Type B pancreatic cell (in vitro differentiated cells): ENCODE measurements around the gene STK33. TPM values are rescaled to one million over a fixed set of nuclear protein-coding genes. Genes with fewer than 3 reads are reported as not detected.

ENCODE experiments used
- DNase-seq: peaks from one replicate; pipeline ENCODE4 v3.0.0; 2021; ENCODE audit warnings: mixed read lengths; ENCODE audit not compliant: unreplicated experiment; ENCODE audit errors: extremely low spot score
- H3K27ac Mint-ChIP-seq: 2 replicates; pipeline ENCODE4 v1.8.0; 2021; ENCODE audit warnings: mild to moderate bottlenecking, mixed read lengths
- H3K27me3 Mint-ChIP-seq: 2 replicates; pipeline ENCODE4 v1.8.0; 2021; ENCODE audit warnings: mixed read lengths
- H3K36me3 Mint-ChIP-seq: 2 replicates; pipeline ENCODE4 v1.8.0; 2021; ENCODE audit warnings: mixed read lengths
- H3K4me1 Mint-ChIP-seq: one replicate; pipeline ENCODE4 v1.8.0; 2021; ENCODE audit warnings: mixed read lengths; ENCODE audit not compliant: unreplicated experiment
- H3K4me3 Mint-ChIP-seq: 2 replicates; pipeline ENCODE4 v1.8.0; 2021; ENCODE audit warnings: mild to moderate bottlenecking, mixed read lengths
- H3K9me3 Mint-ChIP-seq: 2 replicates; pipeline ENCODE4 v1.8.0; 2021; ENCODE audit warnings: mixed read lengths
- total RNA-seq: library from RNA; stranded (reverse); gene quantifications from 2 replicates; pipeline ENCODE4 v1.2.1, GENCODE V29; 2021; ENCODE audit warnings: low replicate concordance
- TF ChIP-seq, protein P1 (sequence below): fragments of 200-600 bp; sonication (generic); conservative IDR thresholded peaks from 2 replicates; pipeline ENCODE4 v1.5.0; 2021; ENCODE audit warnings: antibody characterized with exemption, mild to moderate bottlenecking

The STK33 gene
- total RNA-seq, 1 donor from 2014 or later: 20.3 TPM

DNA sequence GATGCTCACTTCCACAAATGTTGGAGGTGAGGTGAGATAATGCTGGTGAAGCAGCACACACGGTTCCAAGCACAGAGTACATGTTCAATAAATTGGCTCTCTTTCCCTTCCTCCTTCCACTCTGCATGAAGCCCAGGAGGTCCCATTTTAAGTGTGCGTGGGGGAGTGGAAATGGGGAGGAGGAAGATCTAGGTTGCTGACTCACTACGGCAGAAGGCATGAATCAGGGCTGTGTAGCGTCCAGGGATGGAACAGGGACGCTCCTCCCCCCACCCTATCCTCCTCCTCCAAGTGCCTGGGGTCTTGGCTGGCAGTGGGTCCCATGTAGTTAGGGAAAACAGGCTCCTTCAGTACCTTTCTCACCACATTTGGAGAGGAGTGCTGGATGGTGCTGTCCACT lies 44.3 kb upstream of the STK33 start:
- Mint-ChIP-seq H3K27me3 (no peaks in the 10 kb centered on the region), H3K9me3 (peaks cover 6% of the 10 kb centered on the region), H3K27ac (no peak overlapping the region), H3K4me1 (peaks cover 7% of the 10 kb centered on the region), H3K36me3 (peaks cover 25% of the 10 kb centered on the region), H3K4me3 (no peak overlapping the region)
- TF ChIP-seq, protein P1, sequence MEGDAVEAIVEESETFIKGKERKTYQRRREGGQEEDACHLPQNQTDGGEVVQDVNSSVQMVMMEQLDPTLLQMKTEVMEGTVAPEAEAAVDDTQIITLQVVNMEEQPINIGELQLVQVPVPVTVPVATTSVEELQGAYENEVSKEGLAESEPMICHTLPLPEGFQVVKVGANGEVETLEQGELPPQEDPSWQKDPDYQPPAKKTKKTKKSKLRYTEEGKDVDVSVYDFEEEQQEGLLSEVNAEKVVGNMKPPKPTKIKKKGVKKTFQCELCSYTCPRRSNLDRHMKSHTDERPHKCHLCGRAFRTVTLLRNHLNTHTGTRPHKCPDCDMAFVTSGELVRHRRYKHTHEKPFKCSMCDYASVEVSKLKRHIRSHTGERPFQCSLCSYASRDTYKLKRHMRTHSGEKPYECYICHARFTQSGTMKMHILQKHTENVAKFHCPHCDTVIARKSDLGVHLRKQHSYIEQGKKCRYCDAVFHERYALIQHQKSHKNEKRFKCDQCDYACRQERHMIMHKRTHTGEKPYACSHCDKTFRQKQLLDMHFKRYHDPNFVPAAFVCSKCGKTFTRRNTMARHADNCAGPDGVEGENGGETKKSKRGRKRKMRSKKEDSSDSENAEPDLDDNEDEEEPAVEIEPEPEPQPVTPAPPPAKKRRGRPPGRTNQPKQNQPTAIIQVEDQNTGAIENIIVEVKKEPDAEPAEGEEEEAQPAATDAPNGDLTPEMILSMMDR: no peak
- no peak for DNase-seq

DNA sequence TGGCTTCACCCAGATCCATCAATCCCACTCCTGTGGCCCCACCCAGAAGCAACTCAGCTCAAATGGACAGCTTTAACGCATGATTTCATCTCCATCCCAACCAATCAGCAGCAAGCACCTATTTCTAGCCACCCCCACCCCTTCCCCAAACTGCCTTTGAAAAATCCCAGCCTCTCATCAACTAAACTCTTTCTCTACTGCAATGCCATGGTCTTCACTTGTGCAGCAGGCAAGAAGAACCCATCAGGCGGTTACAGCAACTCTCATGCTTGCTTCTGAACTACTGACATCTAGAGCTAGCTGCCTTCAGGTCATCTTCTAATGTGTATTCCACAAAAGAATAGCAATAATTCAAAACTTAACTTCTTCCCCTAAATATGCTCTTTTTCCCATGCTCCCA lies 42.1 kb upstream of the STK33 start:
- H3K9me3 Mint-ChIP-seq: peaks cover 6% of the 10 kb centered on the region
- TF ChIP-seq, protein P1: no peak
- H3K4me3 Mint-ChIP-seq: no peak overlapping the region
- DNase-seq: no peak
- H3K36me3 Mint-ChIP-seq: peaks cover 26% of the 10 kb centered on the region
- H3K4me1 Mint-ChIP-seq: peaks cover 5% of the 10 kb centered on the region
- H3K27ac Mint-ChIP-seq: no peak overlapping the region
- no peaks in the 10 kb centered on the region for H3K27me3 Mint-ChIP-seq

DNA sequence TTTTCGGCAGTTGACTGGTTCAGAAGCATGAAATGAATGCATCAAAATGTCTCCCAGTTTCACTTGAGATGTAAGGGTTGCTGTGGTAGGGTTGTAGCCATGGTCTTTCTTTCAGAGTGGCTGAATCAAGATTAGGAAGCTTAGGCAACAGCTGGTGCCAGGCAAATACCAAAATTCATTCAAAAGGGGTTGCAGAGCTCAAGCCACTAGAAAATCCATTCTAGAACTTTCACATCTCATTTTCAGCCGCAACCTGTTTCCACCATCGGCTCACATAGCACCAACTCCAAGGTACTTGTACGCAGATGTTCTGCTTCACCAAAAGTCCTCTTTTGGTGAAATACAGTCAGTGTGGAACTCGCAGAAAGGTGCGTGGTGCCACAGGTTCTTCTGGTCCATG lies 40.5 kb upstream of the STK33 start:
- H3K36me3 Mint-ChIP-seq: peaks cover 30% of the 10 kb centered on the region
- H3K27me3 Mint-ChIP-seq: no peaks in the 10 kb centered on the region
- H3K27ac Mint-ChIP-seq: no peak overlapping the region
- peaks cover 10% of the 10 kb centered on the region for H3K4me1 Mint-ChIP-seq
- peaks cover 6% of the 10 kb centered on the region for H3K9me3 Mint-ChIP-seq
- TF ChIP-seq, protein P1: no peak
- H3K4me3 Mint-ChIP-seq: no peak overlapping the region
- DNase-seq: no peak

DNA sequence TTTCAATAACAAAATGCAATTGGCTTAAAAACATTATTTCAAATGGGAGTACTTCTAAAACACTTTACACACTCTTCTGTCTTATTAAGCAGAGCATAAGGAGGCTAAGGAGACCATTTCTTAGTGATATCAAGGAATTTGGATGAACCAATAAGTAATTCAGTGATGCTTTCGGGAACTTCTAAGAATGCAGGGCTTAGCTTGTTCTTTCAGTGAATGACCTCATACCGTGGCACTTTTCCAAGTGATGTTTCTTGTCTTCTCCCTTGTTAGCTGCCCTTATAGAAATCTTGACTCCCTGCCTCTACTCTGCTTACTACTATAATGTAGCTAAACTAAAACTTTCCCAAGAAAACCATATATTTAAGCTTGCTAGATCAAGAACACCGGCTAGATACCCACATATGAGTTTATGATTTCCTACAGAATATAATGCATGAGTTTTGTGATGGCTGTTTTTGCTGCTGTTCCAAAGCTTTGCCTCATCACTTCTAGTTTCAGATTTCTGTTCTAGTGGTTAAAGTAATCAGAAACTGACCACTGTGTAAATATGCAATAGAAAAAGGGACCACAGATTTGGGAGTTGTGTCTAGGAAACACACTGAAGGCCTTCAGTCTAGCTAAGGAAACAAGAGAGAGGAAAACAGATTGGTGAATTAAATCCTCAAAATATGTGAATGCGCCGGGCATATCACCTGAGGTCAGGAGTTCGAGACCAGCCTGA lies 37.5 kb upstream of the STK33 start:
- TF ChIP-seq, protein P1: no peak
- no peak overlapping the region for H3K4me3 Mint-ChIP-seq
- peaks cover 10% of the 10 kb centered on the region for H3K4me1 Mint-ChIP-seq
- DNase-seq: no peak
- H3K27me3 Mint-ChIP-seq: no peaks in the 10 kb centered on the region
- peaks cover under 1% of the 10 kb centered on the region for H3K9me3 Mint-ChIP-seq
- H3K27ac Mint-ChIP-seq: no peak overlapping the region
- peaks cover 17% of the 10 kb centered on the region for H3K36me3 Mint-ChIP-seq

DNA sequence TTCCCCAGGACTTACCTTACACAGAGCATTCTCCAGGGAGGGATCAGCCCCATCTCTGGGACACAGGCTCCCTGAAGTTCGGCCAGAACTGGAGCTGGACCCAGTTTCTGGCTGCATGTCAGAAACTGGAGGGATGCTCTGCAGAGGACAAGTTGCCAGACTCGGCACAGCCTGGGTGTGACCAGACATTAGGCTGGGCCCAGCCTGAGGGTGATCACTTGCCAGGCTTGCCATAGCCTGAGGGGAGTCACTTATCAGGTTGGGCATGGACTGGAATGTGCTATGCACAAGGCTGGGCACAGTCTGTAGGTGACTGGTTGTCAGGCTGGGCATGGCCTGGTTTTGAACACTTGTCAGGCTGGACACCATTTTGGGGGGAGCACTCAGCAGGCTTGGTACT lies 30.7 kb upstream of the STK33 start:
- H3K9me3 Mint-ChIP-seq: no peaks in the 10 kb centered on the region
- H3K4me1 Mint-ChIP-seq: no peaks in the 10 kb centered on the region
- H3K27ac Mint-ChIP-seq: no peak overlapping the region
- no peaks in the 10 kb centered on the region for H3K27me3 Mint-ChIP-seq
- H3K4me3 Mint-ChIP-seq: no peak overlapping the region
- TF ChIP-seq, protein P1: no peak
- peaks cover 4% of the 10 kb centered on the region for H3K36me3 Mint-ChIP-seq
- no peak for DNase-seq

DNA sequence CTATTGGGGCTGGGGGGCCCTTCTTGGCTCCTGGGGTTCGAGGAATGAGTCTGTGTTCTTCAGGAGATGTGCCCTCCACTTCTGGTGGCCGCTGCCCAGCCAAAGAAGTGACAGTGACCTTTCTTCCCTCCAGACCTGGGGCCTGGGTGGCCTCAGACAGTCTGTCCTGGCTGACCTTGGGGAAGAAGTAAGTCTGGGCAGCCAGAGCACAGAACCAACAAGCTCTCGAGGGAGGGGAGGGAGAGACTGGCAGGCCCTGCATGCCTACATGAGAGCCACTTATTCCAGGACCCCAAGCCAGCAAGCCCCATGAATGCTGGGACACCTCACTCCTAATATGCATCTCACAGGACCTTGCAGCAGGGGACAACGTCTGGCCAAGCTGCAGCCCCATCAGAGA lies 27.1 kb upstream of the STK33 start:
- Mint-ChIP-seq H3K4me3 (no peak overlapping the region), H3K27ac (no peak overlapping the region), H3K36me3 (peaks cover 4% of the 10 kb centered on the region), H3K4me1 (no peaks in the 10 kb centered on the region), H3K9me3 (no peaks in the 10 kb centered on the region), H3K27me3 (no peaks in the 10 kb centered on the region)
- TF ChIP-seq, protein P1: no peak
- no peak for DNase-seq
